GM23248 (cell line): ENCODE data around the gene DIAPH3.

Experiments
- EZH2 ChIP-seq: fragments of 200-600 bp; sonication (generic); IDR thresholded peaks from 2 replicates; pipeline ENCODE4 v1.6.1; 2018; ENCODE audit warnings: antibody characterized with exemption, mild to moderate bottlenecking; ENCODE audit not compliant: insufficient read depth, poor library complexity, severe bottlenecking
- EZH2phosphoT487 ChIP-seq: fragments of 200-600 bp; sonication (generic); IDR thresholded peaks from 2 replicates; pipeline ENCODE4 v1.6.1; 2018; ENCODE audit warnings: antibody characterized with exemption, moderate library complexity, mild to moderate bottlenecking, low read depth; ENCODE audit not compliant: insufficient read depth

GRCh38 chr13:59880468-59880867 lies 283.3 kb downstream of the DIAPH3 start:
- no peak for TF ChIP-seq EZH2
- no peak for TF ChIP-seq EZH2phosphoT487
